HEK293 (cell line): Measurements from ENCODE around the gene SYNC.

ENCODE experiments used
- BCL11B ChIP-seq: fragments of 450-650 bp; formaldehyde crosslinking; IDR thresholded peaks from 2 replicates; pipeline ENCODE4 v1.5.1; 2016; ENCODE audit warnings: low read depth, missing biosample characterization, missing genetic modification characterization
- GLIS2 ChIP-seq: fragments of 450-650 bp; formaldehyde crosslinking; IDR thresholded peaks from 2 replicates; pipeline ENCODE4 v1.5.1; 2016; ENCODE audit warnings: missing biosample characterization, missing genetic modification characterization
- HOXD13 ChIP-seq: sonication (generic); formaldehyde crosslinking; IDR thresholded peaks from 2 replicates; pipeline ENCODE4 v1.8.0; 2022; ENCODE audit warnings: missing genetic modification reagents, borderline replicate concordance
- KLF1 ChIP-seq: fragments of 450-650 bp; formaldehyde crosslinking; IDR thresholded peaks from 2 replicates; pipeline ENCODE4 v1.5.1; 2016; ENCODE audit warnings: missing biosample characterization, missing genetic modification characterization
- SP3 ChIP-seq: fragments of 450-650 bp; formaldehyde crosslinking; IDR thresholded peaks from 2 replicates; pipeline ENCODE4 v1.5.1; 2016; ENCODE audit warnings: missing biosample characterization, missing genetic modification characterization
- ZBTB48 ChIP-seq: fragments of 450-650 bp; formaldehyde crosslinking; IDR thresholded peaks from 2 replicates; pipeline ENCODE4 v1.5.1; 2016; ENCODE audit warnings: missing biosample characterization, missing genetic modification characterization
- ZBTB7A ChIP-seq: fragments of 450-650 bp; formaldehyde crosslinking; IDR thresholded peaks from 2 replicates; pipeline ENCODE4 v1.5.1; 2016; ENCODE audit warnings: low read depth, missing biosample characterization, missing genetic modification characterization
- ZEB2 ChIP-seq: fragments of 450-650 bp; formaldehyde crosslinking; IDR thresholded peaks from 2 replicates; pipeline ENCODE4 v1.5.1; 2016; ENCODE audit warnings: missing biosample characterization, missing genetic modification characterization
- ZNF132 ChIP-seq: fragments of 450-650 bp; formaldehyde crosslinking; IDR thresholded peaks from 2 replicates; pipeline ENCODE4 v1.5.1; 2017; ENCODE audit warnings: missing biosample characterization, missing genetic modification characterization, borderline replicate concordance
- ZNF157 ChIP-seq: fragments of 450-650 bp; formaldehyde crosslinking; IDR thresholded peaks from 2 replicates; pipeline ENCODE4 v1.5.1; 2016; ENCODE audit warnings: missing biosample characterization, missing genetic modification characterization
- ZNF16 ChIP-seq: fragments of 450-650 bp; formaldehyde crosslinking; IDR thresholded peaks from 2 replicates; pipeline ENCODE4 v1.5.1; 2016; ENCODE audit warnings: low read depth, missing biosample characterization, missing genetic modification characterization
- ZNF335 ChIP-seq: fragments of 450-650 bp; formaldehyde crosslinking; conservative IDR thresholded peaks from 2 replicates; pipeline ENCODE4 v1.5.1; 2016; ENCODE audit warnings: missing biosample characterization, missing genetic modification characterization
- ZNF341 ChIP-seq: fragments of 450-650 bp; formaldehyde crosslinking; IDR thresholded peaks from 2 replicates; pipeline ENCODE4; 2016; ENCODE audit warnings: low read depth, missing biosample characterization, missing genetic modification characterization
- ZNF350 ChIP-seq: fragments of 450-650 bp; formaldehyde crosslinking; IDR thresholded peaks from 2 replicates; pipeline ENCODE4 v1.5.0; 2017; ENCODE audit warnings: missing biosample characterization, mild to moderate bottlenecking, missing genetic modification characterization
- ZNF48 ChIP-seq: fragments of 450-650 bp; formaldehyde crosslinking; IDR thresholded peaks from 2 replicates; pipeline ENCODE4 v1.5.1; 2016; ENCODE audit warnings: missing biosample characterization, missing genetic modification characterization
- ZNF561 ChIP-seq: fragments of 450-650 bp; IDR thresholded peaks from 2 replicates; pipeline ENCODE4 v1.5.1; 2018; ENCODE audit warnings: missing biosample characterization, missing genetic modification characterization, borderline replicate concordance
- ZNF658 ChIP-seq: fragments of 450-650 bp; formaldehyde crosslinking; IDR thresholded peaks from 2 replicates; pipeline ENCODE4; 2016; ENCODE audit warnings: missing biosample characterization, missing genetic modification characterization
- ZNF837 ChIP-seq: fragments of 450-650 bp; formaldehyde crosslinking; IDR thresholded peaks from 2 replicates; pipeline ENCODE4 v1.5.1; 2016; ENCODE audit warnings: missing biosample characterization, missing genetic modification characterization
- ZSCAN30 ChIP-seq: fragments of 450-650 bp; IDR thresholded peaks from 2 replicates; pipeline ENCODE4 v1.5.1; 2018; ENCODE audit warnings: missing biosample characterization, mild to moderate bottlenecking, missing genetic modification characterization, moderate library complexity
- TF ChIP-seq, protein P1 (sequence below): fragments of 450-650 bp; formaldehyde crosslinking; IDR thresholded peaks from 2 replicates; pipeline ENCODE4 v1.5.1; 2016; ENCODE audit warnings: missing biosample characterization, missing genetic modification characterization
- TF ChIP-seq, protein P2 (sequence below): fragments of 450-650 bp; formaldehyde crosslinking; IDR thresholded peaks from 2 replicates; pipeline ENCODE4 v1.5.1; 2016; ENCODE audit warnings: missing biosample characterization, missing genetic modification characterization, borderline replicate concordance
- TF ChIP-seq, protein P3 (sequence below): fragments of 450-650 bp; formaldehyde crosslinking; IDR thresholded peaks from 2 replicates; pipeline ENCODE4 v1.5.1; 2016; ENCODE audit warnings: missing biosample characterization, missing genetic modification characterization, low read depth
- TF ChIP-seq, protein P4 (sequence below): fragments of 450-650 bp; formaldehyde crosslinking; IDR thresholded peaks from 2 replicates; pipeline ENCODE4 v1.5.1; 2017; ENCODE audit warnings: missing biosample characterization, missing genetic modification characterization
- TF ChIP-seq, protein P5 (sequence below): fragments of 450-650 bp; formaldehyde crosslinking; IDR thresholded peaks from 2 replicates; pipeline ENCODE4 v1.5.1; 2016; ENCODE audit warnings: missing biosample characterization, missing genetic modification characterization
- TF ChIP-seq, protein P6 (sequence below): fragments of 450-650 bp; formaldehyde crosslinking; IDR thresholded peaks from 2 replicates; pipeline ENCODE4 v1.5.1; 2016; ENCODE audit warnings: missing biosample characterization, missing genetic modification characterization

Gene SYNC

DNA sequence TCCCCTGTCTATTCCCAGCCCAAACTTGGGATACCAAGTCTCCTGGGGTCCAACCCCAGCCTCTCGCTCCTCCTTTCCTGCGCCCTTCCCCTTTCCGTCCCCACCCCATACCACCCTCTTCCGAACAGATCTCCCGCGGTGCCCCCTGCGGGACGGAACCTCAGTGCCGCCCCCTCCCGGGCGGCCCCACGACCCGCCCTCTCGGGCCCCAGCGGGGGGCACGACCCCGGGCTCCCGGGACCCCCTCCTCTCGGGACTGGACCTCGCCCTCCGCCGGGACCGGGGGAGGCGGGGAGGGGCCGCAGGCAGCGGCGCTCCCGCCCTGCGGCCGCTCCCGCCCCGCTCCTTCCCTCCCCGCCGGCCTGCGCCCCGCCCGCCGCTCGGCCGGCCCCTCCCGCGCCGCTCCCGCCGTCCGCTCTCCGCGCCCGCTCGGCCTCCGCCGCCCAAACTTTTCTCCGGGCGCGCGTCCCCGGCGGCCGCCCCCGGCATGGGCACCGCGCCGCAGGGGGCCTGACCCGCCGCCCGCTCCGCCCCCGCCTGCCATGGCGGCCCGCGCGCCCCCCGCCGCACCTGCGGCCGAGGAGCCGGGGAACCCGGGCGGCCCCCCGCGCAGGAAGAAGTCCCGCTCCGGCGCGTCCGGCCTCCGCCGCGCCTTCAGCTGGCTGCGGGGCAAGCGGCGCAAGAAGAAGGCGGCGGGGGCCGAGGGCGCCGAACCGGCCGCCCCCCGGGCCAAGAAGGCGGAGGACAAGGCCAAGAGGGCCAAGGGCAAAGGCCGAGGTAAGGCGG lies 39.0 kb upstream of the SYNC start (continued):
- TF ChIP-seq, protein P1, sequence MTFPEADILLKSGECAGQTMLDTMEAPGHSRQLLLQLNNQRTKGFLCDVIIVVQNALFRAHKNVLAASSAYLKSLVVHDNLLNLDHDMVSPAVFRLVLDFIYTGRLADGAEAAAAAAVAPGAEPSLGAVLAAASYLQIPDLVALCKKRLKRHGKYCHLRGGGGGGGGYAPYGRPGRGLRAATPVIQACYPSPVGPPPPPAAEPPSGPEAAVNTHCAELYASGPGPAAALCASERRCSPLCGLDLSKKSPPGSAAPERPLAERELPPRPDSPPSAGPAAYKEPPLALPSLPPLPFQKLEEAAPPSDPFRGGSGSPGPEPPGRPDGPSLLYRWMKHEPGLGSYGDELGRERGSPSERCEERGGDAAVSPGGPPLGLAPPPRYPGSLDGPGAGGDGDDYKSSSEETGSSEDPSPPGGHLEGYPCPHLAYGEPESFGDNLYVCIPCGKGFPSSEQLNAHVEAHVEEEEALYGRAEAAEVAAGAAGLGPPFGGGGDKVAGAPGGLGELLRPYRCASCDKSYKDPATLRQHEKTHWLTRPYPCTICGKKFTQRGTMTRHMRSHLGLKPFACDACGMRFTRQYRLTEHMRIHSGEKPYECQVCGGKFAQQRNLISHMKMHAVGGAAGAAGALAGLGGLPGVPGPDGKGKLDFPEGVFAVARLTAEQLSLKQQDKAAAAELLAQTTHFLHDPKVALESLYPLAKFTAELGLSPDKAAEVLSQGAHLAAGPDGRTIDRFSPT (tag by site-specific recombination): peak; percentile 33; the same call in 1 of the 2 replicates
- TF ChIP-seq ZNF157 (tag by site-specific recombination): no peak
- TF ChIP-seq, protein P2, sequence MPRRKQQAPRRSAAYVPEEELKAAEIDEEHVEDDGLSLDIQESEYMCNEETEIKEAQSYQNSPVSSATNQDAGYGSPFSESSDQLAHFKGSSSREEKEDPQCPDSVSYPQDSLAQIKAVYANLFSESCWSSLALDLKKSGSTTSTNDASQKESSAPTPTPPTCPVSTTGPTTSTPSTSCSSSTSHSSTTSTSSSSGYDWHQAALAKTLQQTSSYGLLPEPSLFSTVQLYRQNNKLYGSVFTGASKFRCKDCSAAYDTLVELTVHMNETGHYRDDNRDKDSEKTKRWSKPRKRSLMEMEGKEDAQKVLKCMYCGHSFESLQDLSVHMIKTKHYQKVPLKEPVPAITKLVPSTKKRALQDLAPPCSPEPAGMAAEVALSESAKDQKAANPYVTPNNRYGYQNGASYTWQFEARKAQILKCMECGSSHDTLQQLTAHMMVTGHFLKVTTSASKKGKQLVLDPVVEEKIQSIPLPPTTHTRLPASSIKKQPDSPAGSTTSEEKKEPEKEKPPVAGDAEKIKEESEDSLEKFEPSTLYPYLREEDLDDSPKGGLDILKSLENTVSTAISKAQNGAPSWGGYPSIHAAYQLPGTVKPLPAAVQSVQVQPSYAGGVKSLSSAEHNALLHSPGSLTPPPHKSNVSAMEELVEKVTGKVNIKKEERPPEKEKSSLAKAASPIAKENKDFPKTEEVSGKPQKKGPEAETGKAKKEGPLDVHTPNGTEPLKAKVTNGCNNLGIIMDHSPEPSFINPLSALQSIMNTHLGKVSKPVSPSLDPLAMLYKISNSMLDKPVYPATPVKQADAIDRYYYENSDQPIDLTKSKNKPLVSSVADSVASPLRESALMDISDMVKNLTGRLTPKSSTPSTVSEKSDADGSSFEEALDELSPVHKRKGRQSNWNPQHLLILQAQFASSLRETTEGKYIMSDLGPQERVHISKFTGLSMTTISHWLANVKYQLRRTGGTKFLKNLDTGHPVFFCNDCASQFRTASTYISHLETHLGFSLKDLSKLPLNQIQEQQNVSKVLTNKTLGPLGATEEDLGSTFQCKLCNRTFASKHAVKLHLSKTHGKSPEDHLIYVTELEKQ (tag by site-specific recombination): no peak
- no peak for TF ChIP-seq ZNF561 (tag by site-specific recombination)
- TF ChIP-seq ZBTB48 (tag by site-specific recombination): no peak
- TF ChIP-seq ZEB2 (tag by site-specific recombination): peak; percentile 51; the same call in 1 of the 2 replicates
- TF ChIP-seq, protein P3, sequence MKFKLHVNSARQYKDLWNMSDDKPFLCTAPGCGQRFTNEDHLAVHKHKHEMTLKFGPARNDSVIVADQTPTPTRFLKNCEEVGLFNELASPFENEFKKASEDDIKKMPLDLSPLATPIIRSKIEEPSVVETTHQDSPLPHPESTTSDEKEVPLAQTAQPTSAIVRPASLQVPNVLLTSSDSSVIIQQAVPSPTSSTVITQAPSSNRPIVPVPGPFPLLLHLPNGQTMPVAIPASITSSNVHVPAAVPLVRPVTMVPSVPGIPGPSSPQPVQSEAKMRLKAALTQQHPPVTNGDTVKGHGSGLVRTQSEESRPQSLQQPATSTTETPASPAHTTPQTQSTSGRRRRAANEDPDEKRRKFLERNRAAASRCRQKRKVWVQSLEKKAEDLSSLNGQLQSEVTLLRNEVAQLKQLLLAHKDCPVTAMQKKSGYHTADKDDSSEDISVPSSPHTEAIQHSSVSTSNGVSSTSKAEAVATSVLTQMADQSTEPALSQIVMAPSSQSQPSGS (tag by site-specific recombination): no peak
- TF ChIP-seq SP3 (tag by site-specific recombination): peak; percentile 84
- TF ChIP-seq ZBTB7A (tag by site-specific recombination): no peak
- no peak for TF ChIP-seq HOXD13 (CRISPR knock-in tag)
- TF ChIP-seq ZNF48: no peak
- peak; percentile 91 for TF ChIP-seq ZNF341 (tag by site-specific recombination)
- 0 out of 2 replicates have a peak, but pooled peaks have one; percentile 21 for TF ChIP-seq ZSCAN30 (tag by site-specific recombination)
- TF ChIP-seq ZNF16 (tag by site-specific recombination): no peak
- TF ChIP-seq, protein P4, sequence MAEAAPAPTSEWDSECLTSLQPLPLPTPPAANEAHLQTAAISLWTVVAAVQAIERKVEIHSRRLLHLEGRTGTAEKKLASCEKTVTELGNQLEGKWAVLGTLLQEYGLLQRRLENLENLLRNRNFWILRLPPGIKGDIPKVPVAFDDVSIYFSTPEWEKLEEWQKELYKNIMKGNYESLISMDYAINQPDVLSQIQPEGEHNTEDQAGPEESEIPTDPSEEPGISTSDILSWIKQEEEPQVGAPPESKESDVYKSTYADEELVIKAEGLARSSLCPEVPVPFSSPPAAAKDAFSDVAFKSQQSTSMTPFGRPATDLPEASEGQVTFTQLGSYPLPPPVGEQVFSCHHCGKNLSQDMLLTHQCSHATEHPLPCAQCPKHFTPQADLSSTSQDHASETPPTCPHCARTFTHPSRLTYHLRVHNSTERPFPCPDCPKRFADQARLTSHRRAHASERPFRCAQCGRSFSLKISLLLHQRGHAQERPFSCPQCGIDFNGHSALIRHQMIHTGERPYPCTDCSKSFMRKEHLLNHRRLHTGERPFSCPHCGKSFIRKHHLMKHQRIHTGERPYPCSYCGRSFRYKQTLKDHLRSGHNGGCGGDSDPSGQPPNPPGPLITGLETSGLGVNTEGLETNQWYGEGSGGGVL: peak; percentile 85
- no peak for TF ChIP-seq ZNF658 (tag by site-specific recombination)
- no peak for TF ChIP-seq ZNF837 (tag by site-specific recombination)
- TF ChIP-seq ZNF350 (tag by site-specific recombination): no peak
- TF ChIP-seq, protein P5, sequence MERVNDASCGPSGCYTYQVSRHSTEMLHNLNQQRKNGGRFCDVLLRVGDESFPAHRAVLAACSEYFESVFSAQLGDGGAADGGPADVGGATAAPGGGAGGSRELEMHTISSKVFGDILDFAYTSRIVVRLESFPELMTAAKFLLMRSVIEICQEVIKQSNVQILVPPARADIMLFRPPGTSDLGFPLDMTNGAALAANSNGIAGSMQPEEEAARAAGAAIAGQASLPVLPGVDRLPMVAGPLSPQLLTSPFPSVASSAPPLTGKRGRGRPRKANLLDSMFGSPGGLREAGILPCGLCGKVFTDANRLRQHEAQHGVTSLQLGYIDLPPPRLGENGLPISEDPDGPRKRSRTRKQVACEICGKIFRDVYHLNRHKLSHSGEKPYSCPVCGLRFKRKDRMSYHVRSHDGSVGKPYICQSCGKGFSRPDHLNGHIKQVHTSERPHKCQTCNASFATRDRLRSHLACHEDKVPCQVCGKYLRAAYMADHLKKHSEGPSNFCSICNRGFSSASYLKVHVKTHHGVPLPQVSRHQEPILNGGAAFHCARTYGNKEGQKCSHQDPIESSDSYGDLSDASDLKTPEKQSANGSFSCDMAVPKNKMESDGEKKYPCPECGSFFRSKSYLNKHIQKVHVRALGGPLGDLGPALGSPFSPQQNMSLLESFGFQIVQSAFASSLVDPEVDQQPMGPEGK (tag by site-specific recombination): peak; percentile 67; the same call in 1 of the 2 replicates
- TF ChIP-seq ZNF335 (tag by site-specific recombination): peak; percentile 62
- TF ChIP-seq GLIS2 (tag by site-specific recombination): peak; percentile 91
- TF ChIP-seq, protein P6, sequence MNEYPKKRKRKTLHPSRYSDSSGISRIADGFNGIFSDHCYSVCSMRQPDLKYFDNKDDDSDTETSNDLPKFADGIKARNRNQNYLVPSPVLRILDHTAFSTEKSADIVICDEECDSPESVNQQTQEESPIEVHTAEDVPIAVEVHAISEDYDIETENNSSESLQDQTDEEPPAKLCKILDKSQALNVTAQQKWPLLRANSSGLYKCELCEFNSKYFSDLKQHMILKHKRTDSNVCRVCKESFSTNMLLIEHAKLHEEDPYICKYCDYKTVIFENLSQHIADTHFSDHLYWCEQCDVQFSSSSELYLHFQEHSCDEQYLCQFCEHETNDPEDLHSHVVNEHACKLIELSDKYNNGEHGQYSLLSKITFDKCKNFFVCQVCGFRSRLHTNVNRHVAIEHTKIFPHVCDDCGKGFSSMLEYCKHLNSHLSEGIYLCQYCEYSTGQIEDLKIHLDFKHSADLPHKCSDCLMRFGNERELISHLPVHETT (tag by site-specific recombination): no peak
- TF ChIP-seq BCL11B (tag by site-specific recombination): peak; percentile 70; the same call in 1 of the 2 replicates
- peak; percentile 91 for TF ChIP-seq KLF1 (tag by site-specific recombination)
- no peak for TF ChIP-seq ZNF132 (tag by site-specific recombination)
- TF ChIP-seq, all 188 proteins: peak for 28
